ENCODE results near the gene GLRA1. TPM values are rescaled to one million over a fixed set of nuclear protein-coding genes. Genes with fewer than 3 reads are reported as not detected.
"Not testable (repeated sequence)": the region's sequence is repeated elsewhere in the genome, so short reads cannot be mapped to it uniquely, and the experiment has no call there.

The GLRA1 gene
- polyA plus RNA-seq, 2 donors, result not detected

- no peak overlapping the region for H3K4me3 ChIP-seq (ENCODE audit: low read depth in 1 of 2, low read length in 2 of 2)
- WGBS, 2 donors, result 93% methylated on average over 3 of the region's 3 CpGs
- no peak overlapping the region for H3K27ac ChIP-seq (ENCODE audit: low read depth in 2 of 2, low read length in 1 of 2)
- peaks cover 6 to 14% of the 10 kb centered on the region in 2 donors for H3K36me3 ChIP-seq (ENCODE audit: control insufficient read depth in 2 of 2, insufficient read depth in 2 of 2, low read length in 1 of 2)
- no peaks in the 10 kb centered on the region for H3K27me3 ChIP-seq (ENCODE audit: control insufficient read depth in 1 of 2, insufficient read depth in 2 of 2, low read length in 2 of 2)
- no peaks in the 10 kb centered on the region for H3K4me1 ChIP-seq (ENCODE audit: control insufficient read depth in 2 of 2, insufficient read depth in 2 of 2, low read length in 1 of 2)
- H3K9me3 ChIP-seq (ENCODE audit: control insufficient read depth in 2 of 2, insufficient read depth in 1 of 2, low read depth in 1 of 2, low read length in 1 of 2), result no peaks in the 10 kb centered on the region
Measured at GRCh38 chr5:151798674-151799073, 126.0 kb downstream of the GLRA1 start.

- no peak overlapping the region for H3K27ac ChIP-seq (ENCODE audit: low read depth in 2 of 2, low read length in 1 of 2)
- 89 to 92% methylated on average over 1 of the region's 1 CpG for whole genome bisulfite sequencing, 2 donors
- no peaks in the 10 kb centered on the region for H3K4me1 ChIP-seq (ENCODE audit: control insufficient read depth in 2 of 2, insufficient read depth in 2 of 2, low read length in 1 of 2)
- H3K36me3 ChIP-seq (ENCODE audit: control insufficient read depth in 2 of 2, insufficient read depth in 2 of 2, low read length in 1 of 2), result peaks cover 5 to 17% of the 10 kb centered on the region in 2 donors
- no peak overlapping the region for H3K4me3 ChIP-seq (ENCODE audit: low read depth in 1 of 2, low read length in 2 of 2)
- no peaks in the 10 kb centered on the region for H3K27me3 ChIP-seq (ENCODE audit: control insufficient read depth in 1 of 2, insufficient read depth in 2 of 2, low read length in 2 of 2)
- H3K9me3 ChIP-seq (ENCODE audit: control insufficient read depth in 2 of 2, insufficient read depth in 1 of 2, low read depth in 1 of 2, low read length in 1 of 2), result no peaks in the 10 kb centered on the region
Measured at GRCh38 chr5:151795426-151795825, 129.2 kb downstream of the GLRA1 start.

GRCh38 chr5:151793358-151793757 is 131.3 kb downstream of the GLRA1 start:
- no peaks in the 10 kb centered on the region for H3K9me3 ChIP-seq (ENCODE audit: control insufficient read depth in 2 of 2, insufficient read depth in 1 of 2, low read depth in 1 of 2, low read length in 1 of 2)
- WGBS, 2 donors, result 91 to 92% methylated on average over 3 of the region's 3 CpGs
- H3K4me1 ChIP-seq (ENCODE audit: control insufficient read depth in 2 of 2, insufficient read depth in 2 of 2, low read length in 1 of 2), result no peaks in the 10 kb centered on the region
- no peak overlapping the region for H3K4me3 ChIP-seq (ENCODE audit: low read depth in 1 of 2, low read length in 2 of 2)
- H3K36me3 ChIP-seq (ENCODE audit: control insufficient read depth in 2 of 2, insufficient read depth in 2 of 2, low read length in 1 of 2), result peaks cover 5 to 17% of the 10 kb centered on the region in 2 donors
- no peaks in the 10 kb centered on the region for H3K27me3 ChIP-seq (ENCODE audit: control insufficient read depth in 1 of 2, insufficient read depth in 2 of 2, low read length in 2 of 2)
- no peak overlapping the region for H3K27ac ChIP-seq (ENCODE audit: low read depth in 2 of 2, low read length in 1 of 2)

GRCh38 chr5:151787817-151788216 is 136.8 kb downstream of the GLRA1 start:
- H3K27me3 ChIP-seq (ENCODE audit: control insufficient read depth in 1 of 2, insufficient read depth in 2 of 2, low read length in 2 of 2), result no peaks in the 10 kb centered on the region
- WGBS, 2 donors, result 79 to 85% methylated on average over 6 of the region's 6 CpGs
- H3K9me3 ChIP-seq (ENCODE audit: control insufficient read depth in 2 of 2, insufficient read depth in 1 of 2, low read depth in 1 of 2, low read length in 1 of 2), result no peaks in the 10 kb centered on the region
- no peak overlapping the region for H3K27ac ChIP-seq (ENCODE audit: low read depth in 2 of 2, low read length in 1 of 2)
- H3K36me3 ChIP-seq (ENCODE audit: control insufficient read depth in 2 of 2, insufficient read depth in 2 of 2, low read length in 1 of 2), result peaks cover 2 to 14% of the 10 kb centered on the region in 2 donors
- no peak overlapping the region for H3K4me3 ChIP-seq (ENCODE audit: low read depth in 1 of 2, low read length in 2 of 2)
- H3K4me1 ChIP-seq (ENCODE audit: control insufficient read depth in 2 of 2, insufficient read depth in 2 of 2, low read length in 1 of 2), result no peaks in the 10 kb centered on the region

- H3K27ac ChIP-seq (ENCODE audit: low read depth in 2 of 2, low read length in 1 of 2), result no peak overlapping the region
- 77 to 83% methylated on average over 4 of the region's 4 CpGs for WGBS, 2 donors
- peaks cover 0 to 8% of the 10 kb centered on the region in 2 donors for H3K36me3 ChIP-seq (ENCODE audit: control insufficient read depth in 2 of 2, insufficient read depth in 2 of 2, low read length in 1 of 2)
- H3K27me3 ChIP-seq (ENCODE audit: control insufficient read depth in 1 of 2, insufficient read depth in 2 of 2, low read length in 2 of 2), result no peaks in the 10 kb centered on the region
- no peaks in the 10 kb centered on the region for H3K9me3 ChIP-seq (ENCODE audit: control insufficient read depth in 2 of 2, insufficient read depth in 1 of 2, low read depth in 1 of 2, low read length in 1 of 2)
- no peak overlapping the region for H3K4me3 ChIP-seq (ENCODE audit: low read depth in 1 of 2, low read length in 2 of 2)
- no peaks in the 10 kb centered on the region for H3K4me1 ChIP-seq (ENCODE audit: control insufficient read depth in 2 of 2, insufficient read depth in 2 of 2, low read length in 1 of 2)
Measured at GRCh38 chr5:151786468-151786867, 138.2 kb downstream of the GLRA1 start.

- WGBS, 2 donors, result 66 to 69% methylated on average over 3 of the region's 3 CpGs
- Histone ChIP-seq H3K4me1 (ENCODE audit: control insufficient read depth in 2 of 2, insufficient read depth in 2 of 2, low read length in 1 of 2) (peaks cover 0 to 2% of the 10 kb centered on the region in 2 donors), H3K27me3 (ENCODE audit: control insufficient read depth in 1 of 2, insufficient read depth in 2 of 2, low read length in 2 of 2) (no peaks in the 10 kb centered on the region), H3K27ac (ENCODE audit: low read depth in 2 of 2, low read length in 1 of 2) (no peak overlapping the region), H3K36me3 (ENCODE audit: control insufficient read depth in 2 of 2, insufficient read depth in 2 of 2, low read length in 1 of 2) (peaks cover 0 to 5% of the 10 kb centered on the region in 2 donors), H3K9me3 (ENCODE audit: control insufficient read depth in 2 of 2, insufficient read depth in 1 of 2, low read depth in 1 of 2, low read length in 1 of 2) (no peaks in the 10 kb centered on the region), H3K4me3 (ENCODE audit: low read depth in 1 of 2, low read length in 2 of 2) (no peak overlapping the region)
Measured at GRCh38 chr5:151784141-151784540, 140.5 kb downstream of the GLRA1 start.

GRCh38 chr5:151783664-151784063 is 141.0 kb downstream of the GLRA1 start:
- H3K9me3 ChIP-seq (ENCODE audit: control insufficient read depth in 2 of 2, insufficient read depth in 1 of 2, low read depth in 1 of 2, low read length in 1 of 2); H3K4me1 ChIP-seq (ENCODE audit: control insufficient read depth in 2 of 2, insufficient read depth in 2 of 2, low read length in 1 of 2); H3K4me3 ChIP-seq (ENCODE audit: low read depth in 1 of 2, low read length in 2 of 2); H3K36me3 ChIP-seq (ENCODE audit: control insufficient read depth in 2 of 2, insufficient read depth in 2 of 2, low read length in 1 of 2); H3K27me3 ChIP-seq (ENCODE audit: control insufficient read depth in 1 of 2, insufficient read depth in 2 of 2, low read length in 2 of 2); H3K27ac ChIP-seq (ENCODE audit: low read depth in 2 of 2, low read length in 1 of 2): not testable (repeated sequence)
- WGBS, 2 donors, result 94 to 97% methylated on average over 16 of the region's 16 CpGs

- H3K27me3 ChIP-seq (ENCODE audit: control insufficient read depth in 1 of 2, insufficient read depth in 2 of 2, low read length in 2 of 2), result no peaks in the 10 kb centered on the region
- WGBS, 2 donors, result 32 to 43% methylated on average over 1 of the region's 1 CpG
- H3K4me3 ChIP-seq (ENCODE audit: low read depth in 1 of 2, low read length in 2 of 2), result no peak overlapping the region
- no peak overlapping the region for H3K27ac ChIP-seq (ENCODE audit: low read depth in 2 of 2, low read length in 1 of 2)
- peaks cover 0 to 3% of the 10 kb centered on the region in 2 donors for H3K36me3 ChIP-seq (ENCODE audit: control insufficient read depth in 2 of 2, insufficient read depth in 2 of 2, low read length in 1 of 2)
- H3K9me3 ChIP-seq (ENCODE audit: control insufficient read depth in 2 of 2, insufficient read depth in 1 of 2, low read depth in 1 of 2, low read length in 1 of 2), result no peaks in the 10 kb centered on the region
- peaks cover 0 to 2% of the 10 kb centered on the region in 2 donors for H3K4me1 ChIP-seq (ENCODE audit: control insufficient read depth in 2 of 2, insufficient read depth in 2 of 2, low read length in 1 of 2)
Measured at GRCh38 chr5:151781201-151781600, 143.4 kb downstream of the GLRA1 start.

- Histone ChIP-seq H3K27ac (ENCODE audit: low read depth in 2 of 2, low read length in 1 of 2) (no peak overlapping the region), H3K36me3 (ENCODE audit: control insufficient read depth in 2 of 2, insufficient read depth in 2 of 2, low read length in 1 of 2) (peaks cover 0 to 3% of the 10 kb centered on the region in 2 donors), H3K4me3 (ENCODE audit: low read depth in 1 of 2, low read length in 2 of 2) (no peak overlapping the region), H3K9me3 (ENCODE audit: control insufficient read depth in 2 of 2, insufficient read depth in 1 of 2, low read depth in 1 of 2, low read length in 1 of 2) (no peaks in the 10 kb centered on the region), H3K4me1 (ENCODE audit: control insufficient read depth in 2 of 2, insufficient read depth in 2 of 2, low read length in 1 of 2) (peaks cover 0 to 2% of the 10 kb centered on the region in 2 donors), H3K27me3 (ENCODE audit: control insufficient read depth in 1 of 2, insufficient read depth in 2 of 2, low read length in 2 of 2) (no peaks in the 10 kb centered on the region)
- 89 to 92% methylated on average over 11 of the region's 11 CpGs for WGBS, 2 donors
Measured at GRCh38 chr5:151780348-151780747, 144.3 kb downstream of the GLRA1 start.

- WGBS, 2 donors, result 66 to 71% methylated on average over 3 of the region's 3 CpGs
- peaks cover 0 to 3% of the 10 kb centered on the region in 2 donors for H3K36me3 ChIP-seq (ENCODE audit: control insufficient read depth in 2 of 2, insufficient read depth in 2 of 2, low read length in 1 of 2)
- no peaks in the 10 kb centered on the region for H3K27me3 ChIP-seq (ENCODE audit: control insufficient read depth in 1 of 2, insufficient read depth in 2 of 2, low read length in 2 of 2)
- H3K9me3 ChIP-seq (ENCODE audit: control insufficient read depth in 2 of 2, insufficient read depth in 1 of 2, low read depth in 1 of 2, low read length in 1 of 2), result no peaks in the 10 kb centered on the region
- no peak overlapping the region for H3K27ac ChIP-seq (ENCODE audit: low read depth in 2 of 2, low read length in 1 of 2)
- peaks cover 0 to 2% of the 10 kb centered on the region in 2 donors for H3K4me1 ChIP-seq (ENCODE audit: control insufficient read depth in 2 of 2, insufficient read depth in 2 of 2, low read length in 1 of 2)
- no peak overlapping the region for H3K4me3 ChIP-seq (ENCODE audit: low read depth in 1 of 2, low read length in 2 of 2)
Measured at GRCh38 chr5:151779531-151780125, 145.0 kb downstream of the GLRA1 start.
